ENCODE results near the gene DUS1L.

DNA sequence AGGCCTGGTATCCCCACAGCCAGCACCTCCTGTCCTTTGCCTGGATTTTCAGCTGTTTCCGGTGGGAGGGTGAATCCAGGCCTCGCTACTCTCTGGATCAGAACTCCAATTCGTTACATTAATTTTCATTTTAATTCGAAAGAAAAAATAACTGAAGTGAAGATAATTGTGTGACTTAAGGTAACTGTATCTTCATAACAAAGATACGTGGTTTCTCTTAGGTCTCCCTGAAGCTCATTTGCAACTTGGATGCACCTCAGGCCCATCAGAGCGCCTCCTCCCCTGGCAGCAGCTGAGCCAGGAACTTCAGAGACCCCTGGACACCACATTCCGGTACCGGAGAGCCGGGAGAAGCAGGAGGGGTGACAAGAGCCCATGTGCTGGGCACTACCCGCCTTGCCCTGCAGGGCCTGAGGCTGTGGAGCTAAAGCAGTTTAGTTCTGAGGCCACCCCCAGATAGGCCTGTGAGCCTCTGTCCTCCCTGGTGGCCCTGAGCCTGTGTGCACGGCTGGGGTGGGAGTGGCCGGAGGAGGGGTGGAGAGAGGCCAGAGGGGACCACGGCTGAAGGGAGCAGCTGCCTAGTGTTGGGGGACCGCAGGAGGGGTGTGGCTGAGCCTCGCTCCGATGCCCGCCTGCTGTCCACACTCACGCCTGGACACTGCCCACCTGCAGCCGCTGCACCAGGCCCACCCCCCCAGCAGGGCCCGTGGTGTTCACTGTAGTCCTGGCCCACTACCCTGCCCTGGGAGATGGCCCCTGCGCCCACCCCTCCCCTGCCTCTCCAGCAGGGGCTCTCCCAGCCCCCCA is 11.4 kb upstream of the DUS1L start:
- TF ChIP-seq, protein P1, sequence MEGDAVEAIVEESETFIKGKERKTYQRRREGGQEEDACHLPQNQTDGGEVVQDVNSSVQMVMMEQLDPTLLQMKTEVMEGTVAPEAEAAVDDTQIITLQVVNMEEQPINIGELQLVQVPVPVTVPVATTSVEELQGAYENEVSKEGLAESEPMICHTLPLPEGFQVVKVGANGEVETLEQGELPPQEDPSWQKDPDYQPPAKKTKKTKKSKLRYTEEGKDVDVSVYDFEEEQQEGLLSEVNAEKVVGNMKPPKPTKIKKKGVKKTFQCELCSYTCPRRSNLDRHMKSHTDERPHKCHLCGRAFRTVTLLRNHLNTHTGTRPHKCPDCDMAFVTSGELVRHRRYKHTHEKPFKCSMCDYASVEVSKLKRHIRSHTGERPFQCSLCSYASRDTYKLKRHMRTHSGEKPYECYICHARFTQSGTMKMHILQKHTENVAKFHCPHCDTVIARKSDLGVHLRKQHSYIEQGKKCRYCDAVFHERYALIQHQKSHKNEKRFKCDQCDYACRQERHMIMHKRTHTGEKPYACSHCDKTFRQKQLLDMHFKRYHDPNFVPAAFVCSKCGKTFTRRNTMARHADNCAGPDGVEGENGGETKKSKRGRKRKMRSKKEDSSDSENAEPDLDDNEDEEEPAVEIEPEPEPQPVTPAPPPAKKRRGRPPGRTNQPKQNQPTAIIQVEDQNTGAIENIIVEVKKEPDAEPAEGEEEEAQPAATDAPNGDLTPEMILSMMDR (IDR thresholded peaks at IDR 0.05; ENCODE audit: low read length), result no peak
- TF ChIP-seq EZH2phosphoT487 (IDR thresholded peaks at IDR 0.05; ENCODE audit: low read length), result no peak
